Measurements from ENCODE around the gene PAN3.

The PAN3 gene

DNA sequence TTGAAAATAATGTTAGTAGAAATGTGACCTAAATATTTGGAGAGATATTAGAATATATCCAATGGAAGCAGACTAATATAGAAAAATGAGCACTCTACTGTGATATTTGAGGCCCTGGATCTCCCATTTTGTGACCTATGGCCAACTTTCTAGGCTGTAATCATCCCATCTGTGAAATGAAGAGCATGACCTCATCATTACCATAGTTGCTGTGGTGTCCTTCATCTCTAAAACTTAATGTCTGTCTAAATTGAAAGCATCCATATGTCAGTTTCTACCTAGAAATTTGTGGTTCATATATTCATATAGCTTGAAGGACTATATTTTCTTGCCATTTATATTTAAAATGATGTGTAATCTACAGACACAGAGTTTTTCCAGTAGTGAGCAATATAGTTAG, 41.6 kb downstream of the PAN3 start:
- Histone ChIP-seq H2AFZ (ENCODE audit: low read length) (no peak overlapping the region), H3K27ac (replicated peaks; ENCODE audit: low read length) (no peak overlapping the region), H3K9me3 (replicated peaks in 1 of 2; ENCODE audit: control insufficient read depth in 2 of 2, insufficient read depth in 1 of 2, low read depth in 1 of 2, low read length in 2 of 2) (no peaks in the 10 kb centered on the region), H2BK15ac (ENCODE audit: low read length) (no peak overlapping the region), H3K4me3 (ENCODE audit: low read length in 2 of 2) (no peak overlapping the region), H3K4me2 (ENCODE audit: insufficient read depth, low read length, poor library complexity, severe bottlenecking) (no peak overlapping the region), H3K36me3 (replicated peaks in 1 of 2; ENCODE audit: control insufficient read depth in 2 of 2, insufficient read depth in 2 of 2, low read length in 2 of 2) (peaks cover 3 to 39% of the 10 kb centered on the region in 2 donors), H2BK12ac (ENCODE audit: low read length) (no peak overlapping the region), H3K14ac (ENCODE audit: low read length) (no peak overlapping the region), H3K23ac (ENCODE audit: low read depth, low read length, poor library complexity) (no peak overlapping the region), H3K4me1 (ENCODE audit: control insufficient read depth in 2 of 2, insufficient read depth in 1 of 2, low read depth in 1 of 2, low read length in 2 of 2) (peaks cover 0 to 4% of the 10 kb centered on the region in 2 donors), H4K91ac (ENCODE audit: low read depth, low read length, poor library complexity) (no peak overlapping the region), H3K79me1 (ENCODE audit: low read depth, low read length) (no peaks in the 10 kb centered on the region), H2AK5ac (ENCODE audit: low read depth, low read length) (no peak overlapping the region), H2BK120ac (ENCODE audit: low read depth, low read length) (no peak overlapping the region), H2BK5ac (ENCODE audit: low read length) (no peak overlapping the region), H3K27me3 (ENCODE audit: control insufficient read depth in 3 of 3, insufficient read depth in 3 of 3, low read depth in 1 of 3, low read length in 3 of 3) (no peaks in the 10 kb centered on the region), H3K4ac (ENCODE audit: low read length) (no peak overlapping the region), H3K18ac (ENCODE audit: low read length) (no peak overlapping the region), H4K8ac (ENCODE audit: low read depth, low read length) (no peak overlapping the region), H3K9ac (ENCODE audit: low read depth, low read length, poor library complexity) (no peak overlapping the region)
- no peak for DNase-seq (ENCODE audit: low spot score)

DNA sequence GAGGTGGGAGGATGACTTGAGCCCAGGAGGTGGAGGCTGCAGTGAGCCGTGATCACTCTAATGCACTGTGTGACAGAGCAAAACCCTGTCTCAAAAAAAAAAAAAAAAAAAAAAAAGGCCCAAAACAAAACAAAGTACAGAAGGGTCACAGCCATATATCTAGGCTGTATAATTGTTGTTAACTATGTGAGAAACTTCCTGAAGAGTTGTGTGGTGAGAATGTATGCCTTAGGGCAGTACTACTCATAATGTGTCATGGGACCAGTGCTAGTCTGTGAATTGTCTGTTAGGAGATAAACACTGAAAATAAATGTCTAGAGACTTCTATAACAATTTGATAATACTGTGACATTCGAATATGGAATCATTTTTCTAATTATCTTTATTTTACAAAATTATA, 43.1 kb downstream of the PAN3 start:
- no CpG with 5 or more reads among the region's 2 CpGs for WGBS, 2 donors (ENCODE audit: extremely low coverage in 2 of 2, insufficient read length in 2 of 2, insufficient replicate concordance in 1 of 2)
- Histone ChIP-seq H4K91ac (ENCODE audit: low read depth, low read length, poor library complexity) (no peak overlapping the region), H3K9me3 (replicated peaks in 1 of 2; ENCODE audit: control insufficient read depth in 2 of 2, insufficient read depth in 1 of 2, low read depth in 1 of 2, low read length in 2 of 2) (no peaks in the 10 kb centered on the region), H2BK15ac (ENCODE audit: low read length) (no peak overlapping the region), H3K36me3 (replicated peaks in 1 of 2; ENCODE audit: control insufficient read depth in 2 of 2, insufficient read depth in 2 of 2, low read length in 2 of 2) (peaks cover 0 to 25% of the 10 kb centered on the region in 2 donors), H2AFZ (ENCODE audit: low read length) (no peak overlapping the region), H2BK5ac (ENCODE audit: low read length) (no peak overlapping the region), H3K27me3 (ENCODE audit: control insufficient read depth in 3 of 3, insufficient read depth in 3 of 3, low read depth in 1 of 3, low read length in 3 of 3) (no peaks in the 10 kb centered on the region), H3K14ac (ENCODE audit: low read length) (no peak overlapping the region), H3K4ac (ENCODE audit: low read length) (no peak overlapping the region), H4K8ac (ENCODE audit: low read depth, low read length) (no peak overlapping the region), H3K4me3 (ENCODE audit: low read length in 2 of 2) (no peak overlapping the region), H3K9ac (ENCODE audit: low read depth, low read length, poor library complexity) (no peak overlapping the region), H3K18ac (ENCODE audit: low read length) (no peak overlapping the region), H2BK12ac (ENCODE audit: low read length) (no peak overlapping the region), H3K4me2 (ENCODE audit: insufficient read depth, low read length, poor library complexity, severe bottlenecking) (no peak overlapping the region), H3K23ac (ENCODE audit: low read depth, low read length, poor library complexity) (no peak overlapping the region), H3K4me1 (ENCODE audit: control insufficient read depth in 2 of 2, insufficient read depth in 1 of 2, low read depth in 1 of 2, low read length in 2 of 2) (peaks cover 0 to 4% of the 10 kb centered on the region in 2 donors), H2AK5ac (ENCODE audit: low read depth, low read length) (no peak overlapping the region), H3K27ac (replicated peaks; ENCODE audit: low read length) (no peak overlapping the region), H3K79me1 (ENCODE audit: low read depth, low read length) (no peaks in the 10 kb centered on the region), H2BK120ac (ENCODE audit: low read depth, low read length) (no peak overlapping the region)
- DNase-seq (ENCODE audit: low spot score), result no peak

DNA sequence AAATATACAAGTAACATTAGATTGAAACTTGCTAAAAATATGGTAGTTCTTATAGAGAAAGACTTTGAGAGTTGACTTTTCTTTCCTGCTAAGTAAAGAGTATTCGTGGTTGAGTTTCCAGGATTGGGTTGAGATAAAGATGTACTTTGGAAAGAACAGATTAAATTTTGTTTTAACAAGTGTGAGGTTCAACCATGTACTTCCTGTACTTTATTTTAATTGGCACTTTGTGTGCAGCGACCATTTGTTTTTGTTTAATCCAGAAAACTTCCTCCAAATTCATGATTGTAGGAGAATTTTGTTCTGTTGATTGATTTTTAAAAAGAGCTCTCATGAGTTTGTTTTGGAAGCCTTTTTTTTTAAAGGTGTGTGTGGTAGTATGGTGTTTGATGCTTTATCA, 46.9 kb downstream of the PAN3 start:
- Histone ChIP-seq H3K79me1 (ENCODE audit: low read depth, low read length) (no peaks in the 10 kb centered on the region), H4K91ac (ENCODE audit: low read depth, low read length, poor library complexity) (no peak overlapping the region), H2AFZ (ENCODE audit: low read length) (no peak overlapping the region), H2BK15ac (ENCODE audit: low read length) (no peak overlapping the region), H3K4ac (ENCODE audit: low read length) (no peak overlapping the region), H3K27ac (replicated peaks; ENCODE audit: low read length) (no peak overlapping the region), H2BK12ac (ENCODE audit: low read length) (no peak overlapping the region), H3K9ac (ENCODE audit: low read depth, low read length, poor library complexity) (no peak overlapping the region), H2BK120ac (ENCODE audit: low read depth, low read length) (no peak overlapping the region), H3K23ac (ENCODE audit: low read depth, low read length, poor library complexity) (no peak overlapping the region), H3K18ac (ENCODE audit: low read length) (no peak overlapping the region), H3K4me3 (ENCODE audit: low read length in 2 of 2) (no peak overlapping the region), H3K36me3 (replicated peaks in 1 of 2; ENCODE audit: control insufficient read depth in 2 of 2, insufficient read depth in 2 of 2, low read length in 2 of 2) (peaks cover 0 to 27% of the 10 kb centered on the region in 2 donors), H4K8ac (ENCODE audit: low read depth, low read length) (no peak overlapping the region), H3K4me2 (ENCODE audit: insufficient read depth, low read length, poor library complexity, severe bottlenecking) (no peak overlapping the region), H2BK5ac (ENCODE audit: low read length) (no peak overlapping the region), H3K14ac (ENCODE audit: low read length) (no peak overlapping the region), H3K4me1 (ENCODE audit: control insufficient read depth in 2 of 2, insufficient read depth in 1 of 2, low read depth in 1 of 2, low read length in 2 of 2) (peaks cover 0 to 4% of the 10 kb centered on the region in 2 donors), H3K9me3 (replicated peaks in 1 of 2; ENCODE audit: control insufficient read depth in 2 of 2, insufficient read depth in 1 of 2, low read depth in 1 of 2, low read length in 2 of 2) (no peaks in the 10 kb centered on the region), H3K27me3 (ENCODE audit: control insufficient read depth in 3 of 3, insufficient read depth in 3 of 3, low read depth in 1 of 3, low read length in 3 of 3) (no peaks in the 10 kb centered on the region), H2AK5ac (ENCODE audit: low read depth, low read length) (no peak overlapping the region)
- WGBS, 2 donors (ENCODE audit: extremely low coverage in 2 of 2, insufficient read length in 2 of 2, insufficient replicate concordance in 1 of 2), result no CpG with 5 or more reads among the region's 2 CpGs
- DNase-seq (ENCODE audit: low spot score), result no peak

DNA sequence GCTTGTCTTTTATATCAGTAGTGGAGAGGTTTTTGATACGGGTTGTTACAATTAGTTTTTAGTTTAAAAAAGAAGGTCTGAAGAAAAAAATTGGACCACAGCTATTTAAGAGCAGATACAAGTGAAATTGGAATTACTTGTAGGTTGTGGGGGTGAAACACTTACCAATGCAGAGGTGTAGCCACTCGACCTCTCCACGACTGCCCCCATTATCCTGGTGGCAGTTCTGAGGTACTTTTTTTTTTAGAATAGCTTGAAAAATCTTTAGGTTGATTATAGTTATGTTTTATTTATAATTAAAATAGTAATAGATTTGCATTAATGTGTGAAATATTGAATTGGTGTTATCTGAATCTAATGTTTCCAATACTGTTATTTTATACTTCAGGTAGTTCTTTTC, 60.7 kb downstream of the PAN3 start:
- H2BK5ac ChIP-seq (ENCODE audit: low read length), result no peak overlapping the region
- no peak overlapping the region for H2AK5ac ChIP-seq (ENCODE audit: low read depth, low read length)
- no peak overlapping the region for H3K4me2 ChIP-seq (ENCODE audit: insufficient read depth, low read length, poor library complexity, severe bottlenecking)
- no peak overlapping the region for H3K23ac ChIP-seq (ENCODE audit: low read depth, low read length, poor library complexity)
- no peaks in the 10 kb centered on the region for H3K79me1 ChIP-seq (ENCODE audit: low read depth, low read length)
- H2BK120ac ChIP-seq (ENCODE audit: low read depth, low read length), result no peak overlapping the region
- no peaks in the 10 kb centered on the region for H3K27me3 ChIP-seq (ENCODE audit: control insufficient read depth in 3 of 3, insufficient read depth in 3 of 3, low read depth in 1 of 3, low read length in 3 of 3)
- H2BK12ac ChIP-seq (ENCODE audit: low read length), result no peak overlapping the region
- no peak overlapping the region for H2AFZ ChIP-seq (ENCODE audit: low read length)
- H3K4ac ChIP-seq (ENCODE audit: low read length), result no peak overlapping the region
- no peaks in the 10 kb centered on the region for H3K9me3 ChIP-seq (replicated peaks in 1 of 2; ENCODE audit: control insufficient read depth in 2 of 2, insufficient read depth in 1 of 2, low read depth in 1 of 2, low read length in 2 of 2)
- no peak overlapping the region for H4K91ac ChIP-seq (ENCODE audit: low read depth, low read length, poor library complexity)
- no peaks in the 10 kb centered on the region for H3K4me1 ChIP-seq (ENCODE audit: control insufficient read depth in 2 of 2, insufficient read depth in 1 of 2, low read depth in 1 of 2, low read length in 2 of 2)
- H3K9ac ChIP-seq (ENCODE audit: low read depth, low read length, poor library complexity), result no peak overlapping the region
- peaks cover 0 to 45% of the 10 kb centered on the region in 2 donors for H3K36me3 ChIP-seq (replicated peaks in 1 of 2; ENCODE audit: control insufficient read depth in 2 of 2, insufficient read depth in 2 of 2, low read length in 2 of 2)
- 100% methylated on average over 1 of the region's 3 CpGs; no CpG with 5 or more reads in 1 of the 2 donors for WGBS, 2 donors (ENCODE audit: extremely low coverage in 2 of 2, insufficient read length in 2 of 2, insufficient replicate concordance in 1 of 2)
- H3K18ac ChIP-seq (ENCODE audit: low read length), result no peak overlapping the region
- H3K14ac ChIP-seq (ENCODE audit: low read length), result no peak overlapping the region
- no peak overlapping the region for H3K27ac ChIP-seq (replicated peaks; ENCODE audit: low read length)
- H3K4me3 ChIP-seq (ENCODE audit: low read length in 2 of 2), result no peak overlapping the region
- no peak overlapping the region for H4K8ac ChIP-seq (ENCODE audit: low read depth, low read length)
- no peak for DNase-seq (ENCODE audit: low spot score)
- H2BK15ac ChIP-seq (ENCODE audit: low read length), result no peak overlapping the region
